ENCODE measurements around the gene ITGAE. TPM values are rescaled to one million over a fixed set of nuclear protein-coding genes. Genes with fewer than 3 reads are reported as not detected.

The ITGAE gene
- total and polyA plus RNA-seq, 10 of the 15 experiments (the other 5 are each of a cell fraction or from before 2014, with no cell fraction given) = 13.1 to 161 (median 34.8) TPM

DNA sequence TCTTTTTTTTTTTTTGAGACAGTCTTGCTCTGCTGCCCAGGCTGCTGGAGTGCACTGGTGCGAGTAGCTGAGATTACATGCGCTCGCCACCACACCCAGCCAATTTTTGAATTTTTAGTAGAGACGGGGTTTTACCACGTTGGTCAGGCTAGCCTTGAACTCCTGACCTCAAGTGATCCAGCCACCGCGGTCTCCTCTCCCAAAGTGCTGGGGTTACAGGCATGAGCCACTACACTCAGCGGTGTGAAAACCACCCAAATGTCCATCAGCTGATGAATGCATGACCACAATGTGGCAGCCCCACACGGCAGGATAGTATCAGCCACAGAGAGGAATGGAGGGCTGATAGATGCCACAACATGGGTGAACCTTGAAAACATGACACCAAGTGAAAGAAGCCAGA is 107.2 kb downstream of the ITGAE start (continued):
- TF ChIP-seq, protein P1, sequence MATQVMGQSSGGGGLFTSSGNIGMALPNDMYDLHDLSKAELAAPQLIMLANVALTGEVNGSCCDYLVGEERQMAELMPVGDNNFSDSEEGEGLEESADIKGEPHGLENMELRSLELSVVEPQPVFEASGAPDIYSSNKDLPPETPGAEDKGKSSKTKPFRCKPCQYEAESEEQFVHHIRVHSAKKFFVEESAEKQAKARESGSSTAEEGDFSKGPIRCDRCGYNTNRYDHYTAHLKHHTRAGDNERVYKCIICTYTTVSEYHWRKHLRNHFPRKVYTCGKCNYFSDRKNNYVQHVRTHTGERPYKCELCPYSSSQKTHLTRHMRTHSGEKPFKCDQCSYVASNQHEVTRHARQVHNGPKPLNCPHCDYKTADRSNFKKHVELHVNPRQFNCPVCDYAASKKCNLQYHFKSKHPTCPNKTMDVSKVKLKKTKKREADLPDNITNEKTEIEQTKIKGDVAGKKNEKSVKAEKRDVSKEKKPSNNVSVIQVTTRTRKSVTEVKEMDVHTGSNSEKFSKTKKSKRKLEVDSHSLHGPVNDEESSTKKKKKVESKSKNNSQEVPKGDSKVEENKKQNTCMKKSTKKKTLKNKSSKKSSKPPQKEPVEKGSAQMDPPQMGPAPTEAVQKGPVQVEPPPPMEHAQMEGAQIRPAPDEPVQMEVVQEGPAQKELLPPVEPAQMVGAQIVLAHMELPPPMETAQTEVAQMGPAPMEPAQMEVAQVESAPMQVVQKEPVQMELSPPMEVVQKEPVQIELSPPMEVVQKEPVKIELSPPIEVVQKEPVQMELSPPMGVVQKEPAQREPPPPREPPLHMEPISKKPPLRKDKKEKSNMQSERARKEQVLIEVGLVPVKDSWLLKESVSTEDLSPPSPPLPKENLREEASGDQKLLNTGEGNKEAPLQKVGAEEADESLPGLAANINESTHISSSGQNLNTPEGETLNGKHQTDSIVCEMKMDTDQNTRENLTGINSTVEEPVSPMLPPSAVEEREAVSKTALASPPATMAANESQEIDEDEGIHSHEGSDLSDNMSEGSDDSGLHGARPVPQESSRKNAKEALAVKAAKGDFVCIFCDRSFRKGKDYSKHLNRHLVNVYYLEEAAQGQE (IDR thresholded peaks at IDR 0.05; ENCODE audit: low read depth, low read length) = no peak
- TF ChIP-seq RFX5 (IDR thresholded peaks at IDR 0.05; ENCODE audit: low read depth, low read length) = no peak

DNA sequence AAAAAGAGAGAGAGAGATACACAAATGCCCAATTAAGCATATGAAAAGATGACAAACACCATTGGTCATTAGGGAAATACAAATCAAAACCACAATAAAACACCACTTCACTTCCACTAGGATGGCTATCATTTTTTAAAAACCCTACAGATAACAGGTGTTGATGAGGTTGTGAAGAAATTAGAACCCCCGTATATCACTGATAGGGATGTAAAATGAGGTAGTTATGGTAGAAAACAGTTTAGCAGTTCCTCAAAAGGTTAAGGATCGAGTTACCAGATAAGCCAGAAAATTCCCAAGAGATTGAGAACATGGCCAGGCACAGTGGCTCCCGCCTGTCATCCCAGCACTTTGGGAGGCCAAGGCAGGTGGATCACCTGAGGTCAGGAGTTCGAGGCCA is 107.8 kb downstream of the ITGAE start:
- Histone ChIP-seq H4K20me1 (ENCODE audit: control insufficient read depth, insufficient read depth) (no peaks in the 10 kb centered on the region), H3K27me3 (replicated peaks in 1 of 2; ENCODE audit: control insufficient read depth in 2 of 2, insufficient read depth in 2 of 2, low read length in 1 of 2) (no peaks in the 10 kb centered on the region), H3K4me1 (ENCODE audit: control insufficient read depth, insufficient read depth, low read length) (peaks cover 32% of the 10 kb centered on the region), H3K79me2 (ENCODE audit: control insufficient read depth, insufficient read depth, low read length) (peaks cover 13% of the 10 kb centered on the region), H3K4me3 (peak overlapping the region; percentile 64; the same call in 1 of the 2 replicates), H3K4me2 (ENCODE audit: control insufficient read depth, insufficient read depth) (peak overlapping the region; percentile 66; the same call in 1 of the 2 replicates), H3K36me3 (ENCODE audit: control insufficient read depth in 2 of 2, insufficient read depth in 2 of 2, low read length in 1 of 2) (no peaks in the 10 kb centered on the region; a peak in 1 of 4 replicates), H3K9ac (ENCODE audit: control insufficient read depth, insufficient read depth, low read length) (no peak overlapping the region), H3K27ac (ENCODE audit: control insufficient read depth, insufficient read depth) (peak overlapping the region; percentile 50), H2AFZ (ENCODE audit: control insufficient read depth, low read depth, low read length) (no peak overlapping the region), H3K9me3 (replicated peaks; ENCODE audit: control insufficient read depth, insufficient read depth, low read length) (peaks cover 7% of the 10 kb centered on the region; the same call in 1 of the 3 replicates)
- no TSS peak for BruUV-seq (replicated peaks)
- no peak for TF ChIP-seq SIX5 (IDR thresholded peaks at IDR 0.05; ENCODE audit: low read depth, low read length, severe bottlenecking)
- TF ChIP-seq BACH1 (IDR thresholded peaks at IDR 0.05; ENCODE audit: borderline replicate concordance) = no peak
- no peak for TF ChIP-seq MEF2A (IDR thresholded peaks at IDR 0.05; ENCODE audit: insufficient read depth, low read depth, low read length)
- TF ChIP-seq PAX5 (IDR thresholded peaks at IDR 0.05; ENCODE audit: borderline replicate concordance, low read depth, low read length) = no peak
- ATAC-seq = no peak
- RAD21 ChIA-PET (ENCODE audit: unreplicated experiment) = interaction anchor here (1.0 to 1.6 kb wide), 6 partner anchors 8 to 135 kb away, joined by 3 to 7 read pairs (median 4); partner anchors contain the start of gene HASPIN
- SMC1A ChIA-PET (ENCODE audit: uncharacterized antibody, unreplicated experiment) = interaction anchor here (0.6 to 1.7 kb wide), 6 partner anchors 8 to 33 kb away, joined by 3 to 6 read pairs (median 4); no protein-coding TSS in a partner anchor
- in situ Hi-C loops (cut with MboI) = no loop called here
- POLR2A ChIA-PET = interaction anchor here (0.7 to 1.2 kb wide), 4 partner anchors 21 to 125 kb away, joined by 3 read pairs; partner anchors contain the start of gene HASPIN
- CTCF ChIA-PET = interaction anchor here (1.0 to 2.5 kb wide), 6 partner anchors 11 to 46 kb away, joined by 3 to 10 read pairs (median 6); no protein-coding TSS in a partner anchor
- FAIRE-seq = no peak
- intact Hi-C loops (cut with micrococcal nuclease; ENCODE audit: unreplicated experiment) = loop anchor here (2.0 to 5.0 kb wide), 2 partner anchors 34 to 104 kb away; no protein-coding TSS in a partner anchor
- no peak for DNase-seq (ENCODE audit: low read depth, low spot score)
- 0% methylated on average over 4 of the region's 4 CpGs for WGBS (ENCODE audit: insufficient coverage, insufficient replicate concordance, low lambda C conversion rate, missing lambda C conversion rate)

Data from GM12878 (cell line).